ENCODE data around the gene SMYD3.

- TF ChIP-seq CTCF (conservative IDR thresholded peaks at IDR 0.05; ENCODE audit: low read length) (no peak), EZH2phosphoT487 (IDR thresholded peaks at IDR 0.05; ENCODE audit: borderline replicate concordance) (no peak)
These were observed 72.7 kb downstream of the SMYD3 start for GRCh38 chr1:246434335-246434734.

Measured in Loucy (cell line).